NOMO-1 treated with DMSO at 0.1 percent for 48 hours (cell line): ENCODE data around the gene TBC1D19.

Experiments
- DNase-seq: peaks from one replicate; lab custom pipeline; 2025; ENCODE audit not compliant: unreplicated experiment; lab: John Stamatoyannopoulos, UW

The TBC1D19 gene

GRCh38 chr4:26729027-26729426 is 145.1 kb downstream of the TBC1D19 start:
- no peak for DNase-seq

DNA sequence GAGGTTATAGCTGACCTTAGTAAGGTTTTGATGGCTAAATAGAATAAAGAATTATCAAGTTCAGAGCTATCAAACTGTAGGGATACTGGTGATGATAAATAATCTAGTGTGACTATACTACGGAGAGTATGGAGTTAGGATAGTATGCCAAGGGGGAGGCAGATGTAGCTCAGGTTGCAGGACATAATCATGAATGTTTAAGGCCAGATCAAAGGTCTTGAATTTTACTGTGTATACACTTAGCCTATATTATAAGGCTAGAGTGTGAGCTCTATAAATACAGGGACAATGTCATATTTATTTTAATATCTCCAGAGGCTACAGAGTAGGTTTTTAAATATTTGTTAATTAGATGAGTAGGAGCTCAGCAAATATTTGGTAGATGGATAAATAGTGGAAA is 145.7 kb downstream of the TBC1D19 start:
- DNase-seq, result no peak

DNA sequence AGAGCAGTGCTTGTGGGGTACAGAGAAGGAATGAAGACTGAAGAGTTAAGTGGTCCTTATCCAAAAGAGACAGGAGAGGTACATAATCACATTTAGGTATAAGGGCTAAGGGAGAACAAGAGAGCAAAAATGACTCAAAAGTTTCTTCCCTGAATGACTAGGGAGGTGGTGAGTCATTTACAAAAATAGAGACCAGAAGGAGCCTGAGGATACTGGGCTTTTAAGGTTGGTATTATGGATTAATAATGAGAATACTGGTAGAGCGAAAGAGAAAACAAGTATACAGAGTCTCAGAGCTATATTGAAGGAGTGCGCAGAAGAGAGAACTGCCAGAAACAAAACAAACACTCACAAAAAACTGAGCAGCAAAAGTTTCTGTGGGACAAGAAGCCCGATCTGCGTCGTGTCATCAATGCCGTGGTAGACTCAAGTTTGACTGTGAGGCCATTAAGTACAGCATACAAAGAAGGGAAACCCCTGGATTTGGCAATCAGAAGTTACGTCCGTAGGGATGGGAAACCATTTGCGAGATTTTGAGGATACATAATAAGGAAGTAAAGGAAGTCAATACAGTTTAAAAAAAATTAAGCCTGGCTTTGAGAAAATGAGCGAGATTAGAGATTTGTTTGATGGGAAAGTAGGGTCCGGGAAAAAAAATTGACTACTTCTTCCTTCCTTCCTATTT is 147.6 kb downstream of the TBC1D19 start:
- no peak for DNase-seq

DNA sequence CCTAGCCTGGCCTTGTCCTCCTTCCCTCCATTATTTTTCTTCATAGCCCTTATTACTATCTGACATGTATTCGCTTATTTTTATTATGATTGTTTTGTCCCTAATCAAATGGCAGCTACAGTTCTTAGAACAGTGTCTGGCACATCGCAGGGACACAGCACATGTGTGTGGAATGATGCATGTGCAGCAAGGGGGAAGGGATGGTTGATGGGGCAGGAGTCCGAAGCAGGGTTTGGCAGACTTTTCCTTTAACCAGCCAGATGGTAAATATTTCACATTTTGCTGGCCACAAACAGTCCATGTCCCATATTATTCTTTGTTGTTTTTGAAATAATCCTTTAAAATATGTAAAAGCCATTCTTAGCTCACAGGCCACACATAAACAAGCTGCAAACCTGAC is 148.5 kb downstream of the TBC1D19 start:
- no peak for DNase-seq

DNA sequence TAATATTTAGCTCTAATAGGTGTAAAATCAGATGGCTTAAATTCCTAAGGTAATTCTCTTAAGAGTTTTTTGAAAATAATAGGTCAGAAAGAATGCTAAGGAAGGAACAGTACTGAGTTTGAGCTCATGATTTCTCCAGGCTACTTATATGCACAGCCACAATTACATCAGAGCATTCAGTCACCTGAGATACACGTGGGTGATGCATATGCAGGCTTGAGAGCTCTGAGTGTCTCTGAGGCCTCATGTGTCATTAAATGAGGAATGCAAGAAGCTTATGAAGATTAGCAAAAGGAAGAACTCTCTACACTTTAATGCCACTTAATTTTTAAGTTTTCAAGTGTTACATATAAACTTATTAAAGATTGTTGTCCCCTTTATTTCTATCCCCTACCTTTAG is 152.7 kb downstream of the TBC1D19 start:
- no peak for DNase-seq

GRCh38 chr4:26737385-26737784 is 153.5 kb downstream of the TBC1D19 start:
- no peak for DNase-seq

- no peak for DNase-seq
These were observed 157.6 kb downstream of the TBC1D19 start for GRCh38 chr4:26741491-26741871.

- DNase-seq, result no peak
These were observed 162.9 kb downstream of the TBC1D19 start for GRCh38 chr4:26746802-26747213.

DNA sequence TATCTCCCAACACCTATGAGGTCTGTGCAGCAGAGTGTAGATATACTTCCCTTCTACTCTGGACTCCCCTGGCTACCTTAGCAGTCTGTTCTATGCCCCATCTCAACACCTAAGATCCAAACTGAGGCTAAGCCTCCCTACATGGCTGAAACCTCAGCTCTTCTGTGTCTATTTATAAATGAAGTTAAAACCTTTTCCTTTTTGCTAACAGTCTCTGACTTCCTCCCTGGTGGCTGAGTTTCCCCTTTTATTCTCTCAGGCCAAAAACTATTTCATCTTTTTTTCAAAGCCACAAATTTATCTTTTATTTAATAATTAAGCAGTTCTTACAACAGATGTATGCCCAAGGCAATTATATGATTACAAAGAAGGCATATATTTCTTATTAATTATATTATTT is 164.9 kb downstream of the TBC1D19 start:
- DNase-seq, result peak; percentile 75

DNA sequence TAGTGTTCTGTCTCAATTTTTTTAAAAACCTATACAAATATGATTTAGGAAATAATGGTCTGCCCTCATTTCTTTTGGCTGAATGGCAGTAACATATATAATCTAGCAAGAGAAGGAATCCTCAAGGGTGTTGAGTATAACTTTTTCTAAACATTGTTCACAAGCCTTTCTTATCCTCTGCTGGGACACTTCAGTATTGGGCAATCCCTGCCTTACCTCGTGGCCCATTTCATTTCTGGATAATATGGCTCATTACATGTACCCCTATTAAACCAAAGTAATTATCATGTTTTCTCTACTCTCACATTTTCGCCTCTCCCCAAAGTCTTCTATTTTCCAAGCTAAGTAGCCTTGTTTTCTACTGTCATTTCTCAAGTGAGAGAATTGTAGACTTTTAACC is 166.0 kb downstream of the TBC1D19 start:
- DNase-seq, result no peak

- no peak for DNase-seq
These were observed 167.1 kb downstream of the TBC1D19 start for GRCh38 chr4:26751004-26751403.

DNA sequence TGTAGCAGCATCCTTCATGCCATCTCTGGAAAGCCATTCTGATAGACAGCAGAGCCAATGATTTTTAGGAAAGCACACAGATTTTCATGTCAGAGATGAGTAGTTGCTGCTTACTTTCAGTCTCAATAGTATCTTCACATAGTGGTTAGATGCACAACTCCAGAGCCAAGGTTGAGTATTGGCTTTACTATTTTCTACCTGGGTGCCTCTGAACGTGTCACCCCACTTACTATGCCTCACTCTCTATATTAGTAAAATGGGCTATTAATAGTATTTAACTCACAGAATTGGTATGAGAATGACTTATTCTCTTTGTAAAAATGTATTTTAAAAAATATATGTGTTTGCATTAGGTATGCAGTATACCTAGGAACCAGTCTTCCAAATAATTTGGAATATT is 168.0 kb downstream of the TBC1D19 start:
- no peak for DNase-seq

GRCh38 chr4:26753187-26753586 is 169.3 kb downstream of the TBC1D19 start:
- no peak for DNase-seq

- DNase-seq, result no peak
These were observed 169.7 kb downstream of the TBC1D19 start for GRCh38 chr4:26753617-26754016.

- no peak for DNase-seq
These were observed 173.9 kb downstream of the TBC1D19 start for GRCh38 chr4:26757751-26758150.

DNA sequence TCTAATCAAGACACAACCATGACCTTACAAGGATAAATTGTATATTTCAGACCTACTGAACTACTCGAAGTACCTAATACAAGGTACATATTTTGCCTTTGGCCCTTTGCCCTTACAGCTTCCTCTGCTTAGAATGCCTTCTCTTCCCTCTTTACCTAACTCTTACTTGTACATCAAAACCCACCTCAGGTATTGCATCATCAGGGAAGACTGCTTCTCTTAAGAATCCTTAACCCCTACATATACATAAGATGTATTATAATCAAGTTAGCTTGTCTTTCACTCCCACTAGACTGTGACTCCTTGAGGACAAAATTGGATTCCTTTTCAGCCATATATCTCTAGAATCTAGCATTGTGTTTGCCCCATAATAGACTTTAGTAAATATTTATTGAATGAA is 175.0 kb downstream of the TBC1D19 start:
- no peak for DNase-seq

DNA sequence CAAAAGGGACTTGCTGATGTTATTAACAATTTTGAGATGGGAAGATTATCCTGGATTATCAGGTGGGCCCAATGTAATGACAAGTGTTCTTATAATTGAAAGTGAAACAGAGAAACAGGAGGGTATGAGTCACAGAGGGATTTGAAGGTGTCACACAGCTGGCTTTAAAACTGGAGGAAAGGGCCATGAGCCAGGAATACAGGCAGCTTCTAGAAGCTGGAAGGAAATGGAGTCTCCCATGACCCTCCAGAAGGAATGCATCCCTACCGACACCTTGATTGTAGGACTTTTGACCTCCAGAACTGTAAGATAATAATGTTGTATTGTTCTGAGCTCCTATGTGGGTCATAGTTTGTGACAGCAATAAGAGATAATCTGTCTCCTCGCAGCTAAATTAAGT is 178.8 kb downstream of the TBC1D19 start:
- no peak for DNase-seq

DNA sequence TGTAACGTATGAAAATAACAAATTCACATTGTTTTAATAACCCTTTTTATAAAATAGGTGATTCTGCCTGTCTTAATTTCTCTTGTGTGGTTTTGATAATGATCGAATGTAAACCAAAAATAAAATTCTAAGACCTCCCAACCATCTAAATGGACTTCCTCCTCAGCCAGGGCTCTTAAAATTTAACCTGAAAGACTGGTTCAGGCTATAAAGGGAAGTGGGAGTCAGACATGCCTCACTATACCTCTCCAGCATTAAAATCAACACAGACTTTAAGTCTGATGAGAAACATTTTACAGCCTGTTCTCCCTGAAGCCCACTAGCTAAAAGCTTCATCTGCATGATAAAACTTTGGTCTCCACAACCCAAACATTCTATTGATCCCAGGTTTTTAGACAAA is 179.2 kb downstream of the TBC1D19 start:
- peak; percentile 61 for DNase-seq

DNA sequence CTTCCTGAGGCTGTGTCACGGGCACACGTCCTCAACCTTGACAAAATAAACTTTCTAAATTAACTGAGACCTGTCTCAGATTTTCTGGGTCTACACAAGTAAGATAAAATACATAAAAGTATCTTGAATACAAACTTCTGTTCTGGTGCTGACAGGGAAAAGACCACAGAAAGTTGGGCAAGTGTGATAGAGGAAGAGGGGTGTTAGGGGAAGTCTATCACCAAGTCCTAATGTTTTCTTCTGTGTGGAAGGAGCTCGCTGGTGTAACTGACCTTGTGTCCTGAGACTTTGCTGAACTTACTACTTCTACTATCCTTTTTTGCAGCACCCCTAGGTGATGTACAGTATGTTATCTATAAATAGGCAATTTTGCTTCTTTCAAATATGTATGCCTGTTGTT is 179.8 kb downstream of the TBC1D19 start:
- peak; percentile 62 for DNase-seq

DNA sequence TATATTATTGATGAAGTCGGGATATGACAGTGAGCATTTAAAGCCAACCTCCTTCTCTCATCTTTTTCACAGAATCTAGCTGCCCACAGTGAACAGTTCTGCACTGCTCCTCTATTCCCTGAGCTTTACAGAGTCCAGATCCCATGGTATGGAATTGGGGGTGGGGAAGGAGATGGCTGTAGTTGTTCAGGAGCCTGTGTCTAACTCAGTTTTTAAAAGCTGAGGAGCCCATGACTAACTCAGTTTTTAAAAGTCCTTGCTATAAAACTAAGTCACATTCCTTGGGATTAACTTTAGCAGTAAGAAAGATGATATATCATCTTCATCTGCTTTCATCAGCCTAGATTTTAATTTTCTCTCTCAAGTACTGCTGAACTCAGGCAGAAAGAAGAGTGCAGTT is 180.3 kb downstream of the TBC1D19 start:
- DNase-seq, result no peak

GRCh38 chr4:26765515-26765914 is 181.6 kb downstream of the TBC1D19 start:
- no peak for DNase-seq

- DNase-seq, result peak; percentile 67
These were observed 182.3 kb downstream of the TBC1D19 start for GRCh38 chr4:26766141-26766540.

- DNase-seq, result no peak
These were observed 188.4 kb downstream of the TBC1D19 start for GRCh38 chr4:26772096-26772873.
